Ovary (tissue), 3 donors: ENCODE measurements around the gene OR10G7.

Experiments
- CTCF ChIP-seq, 3 donors: fragments of 450-650 bp in 2 of 3; fragments of 200-600 bp in 1 of 3; IDR thresholded peaks; one replicate each; pipeline versions ENCODE4 v1.5.1 to v1.8.0; 2016 to 2022; ENCODE audit warnings: antibody characterized with exemption in 3 of 3, mild to moderate bottlenecking in 1 of 3
- POLR2A ChIP-seq: fragments of 450-650 bp; IDR thresholded peaks from one replicate; pipeline ENCODE4 v1.6.1; 2017; ENCODE audit warnings: antibody characterized with exemption, mild to moderate bottlenecking, moderate library complexity
- donor health status: DM: no; HTN: no; CAD: no.

GRCh38 chr11:124012697-124013096, 28.4 kb downstream of the OR10G7 start, which contains the start of gene OR10G4:
- TF ChIP-seq CTCF (IDR thresholded peaks at IDR 0.05) (no peak), POLR2A (no peak)
